GM10266 (cell line): Measurements from ENCODE around the gene MLANA.

Experiments
- DNase-seq: peaks from one replicate; pipeline ENCODE4 v3.0.0; 2012; ENCODE audit errors: extremely low spot score
- CTCF ChIP-seq: IDR thresholded peaks from 2 replicates; pipeline ENCODE4 v1.5.1; 2012; ENCODE audit warnings: mild to moderate bottlenecking, low read depth; ENCODE audit not compliant: control insufficient read depth, insufficient read depth; ENCODE audit errors: missing control alignments

MLANA gene

GRCh38 chr9:5953743-5954707 is 63.3 kb downstream of the MLANA start:
- no peak for TF ChIP-seq CTCF
- DNase-seq = no peak

GRCh38 chr9:5957166-5957565 is 66.5 kb downstream of the MLANA start:
- DNase-seq = no peak
- TF ChIP-seq CTCF = no peak

- no peak for TF ChIP-seq CTCF
- DNase-seq = no peak
Measured at GRCh38 chr9:5958273-5958672, 67.6 kb downstream of the MLANA start.
